IMR-90 (cell line): ENCODE data around the gene FUT7. TPM values are rescaled to one million over a fixed set of nuclear protein-coding genes. Genes with fewer than 3 reads are reported as not detected.
A peak's percentile ranks its signal among the peaks of the same experiment; 100 is the strongest.

Experiments used
- ATAC-seq: fragments of 200-7000 bp; cut with Tn5 transposase; 2 replicates; pipeline ENCODE4 v1.9.1; 2020; ENCODE audit warnings: low read depth, mild to moderate bottlenecking, moderate library complexity
- BruUV-seq: library from RNA; stranded (reverse); fragments of 400-500 nt; replicated peaks from 2 replicates; lab custom pipeline; 2021; lab: Mats Ljungman, UMichigan
- CTCF ChIA-PET: fragments of 300-600 bp; formaldehyde crosslinking; extraction: SDS; loops from one replicate; lab custom pipeline; 2021; ENCODE audit warnings: antibody characterized with exemption; lab: Yijun Ruan, JAX
- POLR2A ChIA-PET: fragments of 300-600 bp; sonication (Branson Sonifier 250); formaldehyde crosslinking; loops from one replicate; lab custom pipeline; 2022; ENCODE audit warnings: antibody characterized with exemption; ENCODE audit not compliant: unreplicated experiment; lab: Charles Lee
- DNase-seq: peaks from one replicate; pipeline ENCODE4 v3.0.0; 2013
- H2AFZ ChIP-seq: replicated peaks from 2 replicates; pipeline ENCODE3; 2013; ENCODE audit warnings: low read length, mild to moderate bottlenecking; ENCODE audit not compliant: poor library complexity
- H2AK5ac ChIP-seq: 2 replicates; pipeline ENCODE4 v1.6.1; 2013; ENCODE audit warnings: low read depth, low read length, inconsistent platforms
- H2AK9ac ChIP-seq: replicated peaks from 2 replicates; pipeline ENCODE3; 2013; ENCODE audit warnings: mild to moderate bottlenecking, low read depth, low read length, moderate library complexity; ENCODE audit not compliant: poor library complexity
- H2BK120ac ChIP-seq: 2 replicates; pipeline ENCODE4 v1.6.1; 2013; ENCODE audit warnings: low read depth, low read length, inconsistent platforms
- H2BK15ac ChIP-seq: 3 replicates; pipeline ENCODE4 v1.6.1; 2013; ENCODE audit warnings: low read depth, low read length, inconsistent platforms
- H2BK20ac ChIP-seq: 2 replicates; pipeline ENCODE4 v1.6.1; 2013; ENCODE audit warnings: low read depth, mild to moderate bottlenecking, inconsistent platforms, low read length, moderate library complexity
- H2BK5ac ChIP-seq: 2 replicates; pipeline ENCODE4 v1.6.1; 2013; ENCODE audit warnings: mild to moderate bottlenecking, low read depth, low read length, inconsistent platforms; ENCODE audit not compliant: poor library complexity, severe bottlenecking
- H3K14ac ChIP-seq: replicated peaks from 2 replicates; pipeline ENCODE4 v1.6.1; 2013; ENCODE audit warnings: low read depth, low read length, inconsistent platforms
- H3K18ac ChIP-seq: 2 replicates; pipeline ENCODE4 v1.6.1; 2013; ENCODE audit warnings: low read depth, low read length, control low read depth
- H3K23ac ChIP-seq: 2 replicates; pipeline ENCODE4 v1.6.1; 2013; ENCODE audit warnings: low read depth, low read length, inconsistent platforms
- H3K27ac ChIP-seq: 2 replicates; pipeline ENCODE4 v1.5.1; 2013; ENCODE audit warnings: mild to moderate bottlenecking, control low read depth, low read length; ENCODE audit not compliant: insufficient read depth
- H3K27me3 ChIP-seq: 2 replicates; pipeline ENCODE4 v1.6.1; 2013; ENCODE audit warnings: low read length; ENCODE audit not compliant: control insufficient read depth, insufficient read depth
- H3K36me3 ChIP-seq: 2 replicates; pipeline ENCODE4 v1.6.1; 2013; ENCODE audit warnings: low read length, mixed read lengths; ENCODE audit not compliant: control insufficient read depth, insufficient read depth
- H3K4ac ChIP-seq: 2 replicates; pipeline ENCODE4 v1.6.1; 2013; ENCODE audit warnings: low read depth, low read length, inconsistent platforms
- H3K4me1 ChIP-seq: 2 replicates; pipeline ENCODE4 v1.6.1; 2013; ENCODE audit warnings: low read length, mixed read lengths; ENCODE audit not compliant: control insufficient read depth, insufficient read depth
- H3K4me2 ChIP-seq: 2 replicates; pipeline ENCODE4 v1.6.1; 2013; ENCODE audit warnings: low read depth, mild to moderate bottlenecking, control low read depth, low read length, moderate library complexity
- H3K4me3 ChIP-seq: 2 replicates; pipeline ENCODE4 v1.5.1; 2013; ENCODE audit warnings: low read depth, mild to moderate bottlenecking, control low read depth, low read length, moderate library complexity; ENCODE audit not compliant: insufficient read depth
- H3K56ac ChIP-seq: 2 replicates; pipeline ENCODE4 v1.6.1; 2013; ENCODE audit warnings: low read length, inconsistent platforms; ENCODE audit not compliant: insufficient read depth; ENCODE audit errors: extremely low read depth
- H3K79me1 ChIP-seq, 2 experiments: 2 replicates each; pipeline ENCODE4 v1.6.1; 2013; ENCODE audit warnings: low read length in 2 of 2, inconsistent platforms in 1 of 2, low read depth in 1 of 2
- H3K9ac ChIP-seq: 2 replicates; pipeline ENCODE4 v1.6.1; 2013; ENCODE audit warnings: low read depth, low read length, control low read depth
- H3K9me1 ChIP-seq: 2 replicates; pipeline ENCODE4 v1.6.1; 2013; ENCODE audit warnings: low read length, inconsistent platforms; ENCODE audit not compliant: insufficient read depth
- H3K9me3 ChIP-seq: 2 replicates; pipeline ENCODE4 v1.6.1; 2013; ENCODE audit warnings: low read length; ENCODE audit not compliant: control insufficient read depth, insufficient read depth
- H4K20me1 ChIP-seq: 2 replicates; pipeline ENCODE4 v1.6.1; 2013; ENCODE audit warnings: low read length, inconsistent platforms; ENCODE audit not compliant: insufficient read depth
- H4K5ac ChIP-seq: 2 replicates; pipeline ENCODE4 v1.6.1; 2013; ENCODE audit warnings: mild to moderate bottlenecking, low read depth, low read length, control low read depth
- H4K8ac ChIP-seq, 2 experiments: 2 replicates each; pipeline ENCODE4 v1.6.1; 2013; ENCODE audit warnings: low read depth in 2 of 2, low read length in 2 of 2, control low read depth in 1 of 2, inconsistent platforms in 1 of 2
- H4K91ac ChIP-seq: 2 replicates; pipeline ENCODE4 v1.6.1; 2013; ENCODE audit warnings: low read depth, low read length, inconsistent platforms; ENCODE audit not compliant: insufficient read depth
- CHD1 ChIP-seq: IDR thresholded peaks from 2 replicates; pipeline ENCODE4 v1.6.1; 2012; ENCODE audit warnings: low read depth, low read length, improper control_type of control experiment
- CTCF ChIP-seq: conservative IDR thresholded peaks from 2 replicates; pipeline ENCODE4 v1.5.1; 2012; ENCODE audit warnings: mild to moderate bottlenecking, low read depth, low read length, improper control_type of control experiment
- ELK1 ChIP-seq: fragments of 150-350 bp; IDR thresholded peaks from 2 replicates; pipeline ENCODE4 v1.6.1; 2016; ENCODE audit warnings: low read depth, mild to moderate bottlenecking, low read length, moderate library complexity, borderline replicate concordance
- FOS ChIP-seq: fragments of 150-350 bp; IDR thresholded peaks from 2 replicates; pipeline ENCODE4 v1.6.1; 2016; ENCODE audit warnings: low read depth, low read length
- MAFK ChIP-seq: IDR thresholded peaks from 2 replicates; pipeline ENCODE4 v1.6.1; 2012; ENCODE audit warnings: low read depth, low read length, improper control_type of control experiment
- MAZ ChIP-seq: IDR thresholded peaks from 2 replicates; pipeline ENCODE4 v1.6.1; 2012; ENCODE audit warnings: low read depth, mild to moderate bottlenecking, low read length, improper control_type of control experiment, moderate library complexity, borderline replicate concordance
- MXI1 ChIP-seq: IDR thresholded peaks from 2 replicates; pipeline ENCODE4 v1.6.1; 2012; ENCODE audit warnings: low read depth, mild to moderate bottlenecking, low read length, moderate library complexity, borderline replicate concordance
- NFE2L2 ChIP-seq: fragments of 150-350 bp; IDR thresholded peaks from 2 replicates; pipeline ENCODE4 v1.6.1; 2016; ENCODE audit warnings: low read depth, mild to moderate bottlenecking, low read length
- POLR2A ChIP-seq: IDR thresholded peaks from 2 replicates; pipeline ENCODE4 v1.6.1; 2012; ENCODE audit warnings: mild to moderate bottlenecking, low read depth, low read length
- RAD21 ChIP-seq: IDR thresholded peaks from 2 replicates; pipeline ENCODE4 v1.6.1; 2012; ENCODE audit warnings: low read length, improper control_type of control experiment
- RCOR1 ChIP-seq: IDR thresholded peaks from 2 replicates; pipeline ENCODE4 v1.6.1; 2012; ENCODE audit warnings: mild to moderate bottlenecking, low read length, improper control_type of control experiment; ENCODE audit not compliant: insufficient replicate concordance
- RFX5 ChIP-seq: IDR thresholded peaks from 2 replicates; pipeline ENCODE4 v1.8.0; 2012; ENCODE audit warnings: low read depth, mild to moderate bottlenecking, low read length, moderate library complexity
- WGBS, 2 experiments: methylation state at CpG; one replicate each; pipeline versions ENCODE4 v1.1.5 to v1.1.7; 2013; ENCODE audit warnings: missing lambda C conversion rate in 2 of 2; ENCODE audit not compliant: insufficient read length in 1 of 2; ENCODE audit errors: extremely low coverage in 2 of 2; 5-methylcytosine and 5-hydroxymethylcytosine counted together
- dilution Hi-C: fragments of 300-500 bp; cut with HindIII; formaldehyde crosslinking; loops from one replicate; pipeline ENCODE4 v1.14.3; 2018; ENCODE audit warnings: low sequenced_read_pairs; ENCODE audit not compliant: unreplicated experiment
- in situ Hi-C: fragments of 300-500 bp; cut with MboI; formaldehyde crosslinking; loops from 3 replicates; pipeline ENCODE4 v1.14.3; 2019; ENCODE audit warnings: low sequenced_read_pairs, inconsistent platforms, mixed read lengths
- intact Hi-C: fragments of 100-400 bp; cut with micrococcal nuclease; formaldehyde crosslinking; loops from 2 replicates; pipeline ENCODE4 v1.10.0; 2022
- polyA plus RNA-seq, 3 experiments: library from polyadenylated mRNA; depleted of rRNA; stranded (reverse); fragments of >200 nt; gene quantifications; 2 replicates each; pipeline ENCODE4 v1.2.3, GENCODE V29; 2012; ENCODE audit warnings: low replicate concordance in 1 of 3
- total RNA-seq: library from RNA; depleted of rRNA; stranded (reverse); fragments of >200 nt; gene quantifications from 2 replicates; pipeline ENCODE4 v1.2.3, GENCODE V29; 2012

The FUT7 gene
- total and polyA plus RNA-seq, 2 of the 4 experiments (the other 2 are of a cell fraction): not detected

- ATAC-seq (no peak; the same call in 1 of the 2 replicates), DNase-seq (no peak)
- H3K9ac ChIP-seq: no peak overlapping the region
- H3K27ac ChIP-seq: no peak overlapping the region
- intact Hi-C loops: loop anchor here (1.0 kb wide), 3 partner anchors 87 to 248 kb away; no protein-coding TSS in a partner anchor
- no peak overlapping the region for H3K56ac ChIP-seq
- no peaks in the 10 kb centered on the region for H3K9me3 ChIP-seq
- no peak overlapping the region for H4K91ac ChIP-seq
- H4K8ac ChIP-seq: no peak overlapping the region
- no peak overlapping the region for H3K23ac ChIP-seq
- no peak overlapping the region for H2BK20ac ChIP-seq
- H3K14ac ChIP-seq: no peak overlapping the region
- WGBS, 2 experiments: no CpG with 5 or more reads among the region's 9 CpGs
- H3K27me3 ChIP-seq: peaks cover 2% of the 10 kb centered on the region; the same call in 1 of the 2 replicates
- dilution Hi-C loops: no loop called here
- no peak overlapping the region for H2BK15ac ChIP-seq
- H2AFZ ChIP-seq: peak overlapping the region; percentile 53
- H3K18ac ChIP-seq: no peak overlapping the region
- no peaks in the 10 kb centered on the region for H3K4me1 ChIP-seq
- H2BK120ac ChIP-seq: no peak overlapping the region
- H3K79me1 ChIP-seq: no peaks in the 10 kb centered on the region
- in situ Hi-C loops: loop anchor here (10.0 kb wide), 1 partner anchor 251 kb away; no protein-coding TSS in a partner anchor
- H2AK5ac ChIP-seq: no peak overlapping the region
- CTCF ChIA-PET: interaction anchor here (0.6 to 3.1 kb wide), 7 partner anchors 11 to 249 kb away, joined by 3 to 27 read pairs (median 4); partner anchors contain the start of gene NPDC1
- no peak overlapping the region for H3K4me3 ChIP-seq
- POLR2A ChIA-PET: no interaction called here
- peaks cover 15% of the 10 kb centered on the region for H3K36me3 ChIP-seq
- H3K9me1 ChIP-seq: no peaks in the 10 kb centered on the region
- no peak overlapping the region for H3K4ac ChIP-seq
- no peak overlapping the region for H2BK5ac ChIP-seq
- no TSS peak for BruUV-seq
- no peak for TF ChIP-seq MAZ
- TF ChIP-seq NFE2L2: no peak
- no peak for TF ChIP-seq CHD1
- no peak for TF ChIP-seq FOS
- no peak for TF ChIP-seq ELK1
- TF ChIP-seq MAFK: no peak
- TF ChIP-seq CTCF: no peak
- TF ChIP-seq RFX5: no peak
- TF ChIP-seq RAD21: no peak
- TF ChIP-seq RCOR1: no peak
- TF ChIP-seq MXI1: no peak
- no peak for TF ChIP-seq POLR2A
- no peaks in the 10 kb centered on the region; the same call in 1 of the 2 replicates for H4K20me1 ChIP-seq
- H2AK9ac ChIP-seq: no peak overlapping the region
- no peak overlapping the region for H3K4me2 ChIP-seq
- no peak overlapping the region for H4K5ac ChIP-seq
Observed at GRCh38 chr9:137035507-137035834, 3.6 kb upstream of the FUT7 start.
